Astrocyte (in vitro differentiated cells and primary cell): ENCODE data around the gene LEPROT.

ENCODE experiments used
- CTCF ChIP-seq: IDR thresholded peaks from 2 replicates; pipeline ENCODE4 v1.5.1; 2011; ENCODE audit warnings: low read depth, mild to moderate bottlenecking, inconsistent platforms, low read length, moderate library complexity; ENCODE audit not compliant: insufficient read depth
- EZH2 ChIP-seq: IDR thresholded peaks from 2 replicates; pipeline ENCODE4 v1.6.1; 2012; ENCODE audit warnings: mild to moderate bottlenecking, low read length, inconsistent platforms; ENCODE audit not compliant: insufficient read depth

GRCh38 chr1:65431111-65431705 is 10.7 kb downstream of the LEPROT start:
- TF ChIP-seq CTCF (peak; percentile 57), EZH2 (no peak)
